Spleen (tissue), 3 donors: ENCODE measurements around the gene AFF4.

Experiments
- POLR2A ChIP-seq, 3 donors: fragments of 450-650 bp; IDR thresholded peaks; one replicate each; pipeline ENCODE4 v1.5.1; 2017; ENCODE audit warnings: antibody characterized with exemption in 3 of 3, mild to moderate bottlenecking in 1 of 3
- POLR2AphosphoS5 ChIP-seq, 3 donors: sonication (generic); formaldehyde crosslinking; IDR thresholded peaks; one replicate each; pipeline ENCODE4 v1.5.1; 2017; ENCODE audit warnings: antibody characterized with exemption in 3 of 3

- TF ChIP-seq POLR2AphosphoS5 (IDR thresholded peaks at IDR 0.05) (no peak), POLR2A (IDR thresholded peaks at IDR 0.05) (no peak)
Measured at GRCh38 chr5:132837868-132838267, 125.6 kb downstream of the AFF4 start.
